ENCODE results near the gene ATG2B. TPM values are rescaled to one million over a fixed set of nuclear protein-coding genes. Genes with fewer than 3 reads are reported as not detected.

ATG2B gene
- total RNA-seq, 4 donors from 2014 or later, result 26.1 to 30.8 (median 28.2) TPM

- TF ChIP-seq CTCF (IDR thresholded peaks at IDR 0.05; ENCODE audit: low read depth), result no peak
These were observed 108.5 kb downstream of the ATG2B start for GRCh38 chr14:96254687-96255086.

GRCh38 chr14:96252999-96253539 is 110.1 kb downstream of the ATG2B start:
- no peak for TF ChIP-seq CTCF (IDR thresholded peaks at IDR 0.05; ENCODE audit: low read depth)

- TF ChIP-seq CTCF (IDR thresholded peaks at IDR 0.05; ENCODE audit: low read depth), result no peak
These were observed 110.7 kb downstream of the ATG2B start for GRCh38 chr14:96252323-96252998.

- no peak for TF ChIP-seq CTCF (IDR thresholded peaks at IDR 0.05; ENCODE audit: low read depth)
These were observed 111.4 kb downstream of the ATG2B start for GRCh38 chr14:96251656-96252155.

DNA sequence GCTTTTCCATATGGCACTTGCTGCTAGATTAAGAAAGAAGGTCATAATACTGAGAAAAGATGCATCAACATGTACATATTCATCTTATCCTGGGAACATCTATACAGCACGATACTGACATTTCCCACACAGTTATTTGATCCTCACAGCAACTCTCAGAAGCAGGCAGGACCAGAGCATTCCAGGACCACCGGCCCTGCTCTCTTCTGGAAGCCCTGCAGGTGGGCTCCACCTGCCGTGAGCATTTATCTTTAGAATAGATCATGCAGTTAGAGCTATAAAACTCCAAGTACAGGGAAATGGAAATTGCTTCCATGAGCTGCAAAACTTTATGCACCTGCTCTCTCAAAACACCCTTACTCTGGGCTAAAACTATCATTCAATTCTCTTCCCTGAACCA is 112.7 kb downstream of the ATG2B start:
- TF ChIP-seq CTCF (IDR thresholded peaks at IDR 0.05; ENCODE audit: low read depth), result no peak

DNA sequence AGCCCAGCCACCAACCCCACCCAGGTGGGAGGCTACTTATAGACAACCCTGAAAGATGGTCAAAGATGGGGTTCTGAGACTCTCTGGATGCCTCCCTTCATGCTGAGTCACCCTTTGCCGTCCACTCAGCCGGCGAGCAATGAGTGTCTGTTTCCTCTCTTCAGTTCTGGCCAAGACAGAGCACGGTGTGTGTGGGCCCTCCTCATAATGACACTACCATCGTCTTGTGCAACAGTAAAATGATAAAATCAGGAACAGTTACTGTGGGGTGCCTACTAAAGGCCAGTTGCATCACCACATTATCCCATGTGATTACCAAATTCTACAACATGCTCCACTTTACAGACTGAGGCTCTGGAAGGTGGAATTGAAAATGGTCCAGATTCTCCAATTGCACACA is 114.1 kb downstream of the ATG2B start:
- no peak for TF ChIP-seq CTCF (IDR thresholded peaks at IDR 0.05; ENCODE audit: low read depth)

DNA sequence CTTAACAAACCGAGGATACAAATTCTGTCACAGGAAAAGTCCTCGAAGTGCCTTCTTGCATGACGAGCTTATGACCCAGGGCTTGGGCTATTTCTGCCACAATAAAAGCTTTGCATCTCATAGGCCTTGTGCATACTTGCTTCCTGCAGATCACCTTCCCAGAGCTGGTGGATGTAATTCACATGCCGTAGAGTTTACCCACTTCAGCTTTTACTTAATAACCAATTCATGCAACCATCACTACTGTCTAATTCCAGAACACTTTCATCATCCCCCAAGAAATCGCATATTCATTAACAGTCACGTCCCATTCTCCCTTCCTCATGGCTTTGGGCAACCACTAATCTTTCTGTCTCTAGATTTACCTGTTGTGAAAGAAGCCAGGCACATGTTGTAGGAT is 116.1 kb downstream of the ATG2B start:
- TF ChIP-seq CTCF (IDR thresholded peaks at IDR 0.05; ENCODE audit: low read depth), result no peak
